GM18498 (cell line): Measurements from ENCODE around the gene APOL3.
"Not testable (repeated sequence)": the region's sequence is repeated elsewhere in the genome, so short reads cannot be mapped to it uniquely, and the experiment has no call there.

ENCODE experiments used
- ATAC-seq: cut with Tn5 transposase; IDR thresholded peaks from one replicate; pipeline ENCODE4 v1.9.1; 2021; ENCODE audit warnings: mild to moderate bottlenecking, moderate library complexity; ENCODE audit not compliant: unreplicated experiment

APOL3 gene

GRCh38 chr22:36104435-36104834, 56.1 kb downstream of the APOL3 start:
- ATAC-seq, result no peak

GRCh38 chr22:36103891-36104290, 56.7 kb downstream of the APOL3 start:
- ATAC-seq, result no peak

GRCh38 chr22:36102995-36103394, 57.6 kb downstream of the APOL3 start:
- no peak for ATAC-seq

- no peak for ATAC-seq
These were observed 58.8 kb downstream of the APOL3 start for GRCh38 chr22:36101756-36102155.

GRCh38 chr22:36100908-36101307, 59.6 kb downstream of the APOL3 start:
- ATAC-seq, result not testable (repeated sequence)

- ATAC-seq, result no peak
These were observed 60.3 kb downstream of the APOL3 start for GRCh38 chr22:36100134-36100824.

- not testable (repeated sequence) for ATAC-seq
These were observed 61.0 kb downstream of the APOL3 start for GRCh38 chr22:36099561-36099960.

GRCh38 chr22:36097880-36098279, 62.7 kb downstream of the APOL3 start:
- ATAC-seq, result no peak

- ATAC-seq, result not testable (repeated sequence)
These were observed 69.8 kb downstream of the APOL3 start for GRCh38 chr22:36090772-36091171.
